SH-SY5Y (cell line): ENCODE results near the gene FUT3.

Experiments used
- GATA2 ChIP-seq: IDR thresholded peaks from 2 replicates; pipeline ENCODE4 v1.6.1; 2011; ENCODE audit warnings: mild to moderate bottlenecking, low read depth, low read length
- GATA3 ChIP-seq: IDR thresholded peaks from 2 replicates; pipeline ENCODE4 v1.6.1; 2011; ENCODE audit warnings: low read depth, mild to moderate bottlenecking, low read length, moderate library complexity

GRCh38 chr19:5894704-5895349 is 43.6 kb upstream of the FUT3 start:
- TF ChIP-seq GATA2 = no peak
- TF ChIP-seq GATA3 = no peak
